ENCODE results near the gene DIAPH2.

The DIAPH2 gene

DNA sequence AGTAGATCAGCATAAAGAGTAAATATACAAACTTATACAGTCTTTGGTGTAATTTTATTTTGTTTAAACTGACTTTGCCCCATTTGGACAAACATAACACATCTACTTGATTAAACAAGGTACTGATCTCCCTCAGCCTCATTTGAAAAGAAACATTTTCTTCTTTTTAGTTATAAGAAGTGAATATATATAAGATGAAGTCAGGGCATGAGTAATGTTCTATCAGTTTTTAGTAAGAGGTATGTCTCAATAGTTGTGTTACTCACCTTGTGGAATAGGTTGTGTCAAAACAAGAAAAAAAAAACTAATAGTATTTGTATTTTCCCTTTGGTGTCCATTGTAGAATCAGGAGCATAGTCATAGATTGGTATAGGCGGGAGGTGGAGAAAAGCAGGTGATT, 526.4 kb downstream of the DIAPH2 start:
- whole genome bisulfite sequencing, 2 experiments (ENCODE audit: insufficient coverage in 2 of 2), result no CpG with 5 or more reads among the region's 1 CpG
- no peak overlapping the region for H3K27ac ChIP-seq (ENCODE audit: low read depth, low read length, severe bottlenecking)

GRCh38 chrX:97215186-97215585, 530.5 kb downstream of the DIAPH2 start:
- WGBS, 2 experiments (ENCODE audit: insufficient coverage in 2 of 2), result no CpG with 5 or more reads among the region's 1 CpG
- Histone ChIP-seq H3K4me3 (ENCODE audit: extremely low read depth, insufficient read depth, low read length, poor library complexity, severe bottlenecking) (no peak overlapping the region), H3K9me3 (ENCODE audit: control insufficient read depth, low read length) (no peaks in the 10 kb centered on the region), H3K36me3 (ENCODE audit: control insufficient read depth, insufficient read depth, low read length) (no peaks in the 10 kb centered on the region), H3K4me1 (ENCODE audit: control insufficient read depth, insufficient read depth, low read length, poor library complexity, severe bottlenecking) (no peaks in the 10 kb centered on the region), H3K27ac (ENCODE audit: low read depth, low read length, severe bottlenecking) (no peak overlapping the region)

More for the DNA sequence above, 526.4 kb downstream of the DIAPH2 start:
- Histone ChIP-seq H3K4me3 (ENCODE audit: extremely low read depth, insufficient read depth, low read length, poor library complexity, severe bottlenecking) (no peak overlapping the region), H3K4me1 (ENCODE audit: control insufficient read depth, insufficient read depth, low read length, poor library complexity, severe bottlenecking) (no peaks in the 10 kb centered on the region), H3K36me3 (ENCODE audit: control insufficient read depth, insufficient read depth, low read length) (no peaks in the 10 kb centered on the region), H3K9me3 (ENCODE audit: control insufficient read depth, low read length) (no peaks in the 10 kb centered on the region)

GRCh38 chrX:97224148-97224547, 539.5 kb downstream of the DIAPH2 start:
- no CpG with 5 or more reads among the region's 1 CpG for WGBS, 2 experiments (ENCODE audit: insufficient coverage in 2 of 2)
- Histone ChIP-seq H3K4me1 (ENCODE audit: control insufficient read depth, insufficient read depth, low read length, poor library complexity, severe bottlenecking) (no peaks in the 10 kb centered on the region), H3K36me3 (ENCODE audit: control insufficient read depth, insufficient read depth, low read length) (no peaks in the 10 kb centered on the region), H3K9me3 (ENCODE audit: control insufficient read depth, low read length) (no peaks in the 10 kb centered on the region), H3K27ac (ENCODE audit: low read depth, low read length, severe bottlenecking) (no peak overlapping the region), H3K4me3 (ENCODE audit: extremely low read depth, insufficient read depth, low read length, poor library complexity, severe bottlenecking) (no peak overlapping the region)

DNA sequence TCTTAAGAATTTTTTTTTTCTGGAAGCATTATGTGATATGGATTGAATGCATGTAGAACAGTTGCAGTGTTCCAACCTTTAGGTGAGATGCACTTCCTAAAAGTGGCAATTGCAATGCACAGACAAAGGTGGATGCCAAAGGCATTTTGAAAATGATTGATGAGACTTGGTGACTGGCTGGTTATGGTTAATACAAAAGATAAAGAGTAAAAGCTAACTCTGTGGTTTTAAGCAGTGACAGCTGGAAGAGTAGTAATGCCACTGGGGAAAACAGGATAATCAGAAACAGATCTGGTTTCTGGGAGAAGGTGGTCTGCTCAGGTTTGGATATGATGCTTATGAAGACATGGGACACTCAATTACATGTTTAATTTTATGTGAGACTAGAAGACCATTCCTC, 544.7 kb downstream of the DIAPH2 start:
- Histone ChIP-seq H3K36me3 (ENCODE audit: control insufficient read depth, insufficient read depth, low read length) (no peaks in the 10 kb centered on the region), H3K9me3 (ENCODE audit: control insufficient read depth, low read length) (no peaks in the 10 kb centered on the region), H3K4me3 (ENCODE audit: extremely low read depth, insufficient read depth, low read length, poor library complexity, severe bottlenecking) (no peak overlapping the region), H3K4me1 (ENCODE audit: control insufficient read depth, insufficient read depth, low read length, poor library complexity, severe bottlenecking) (no peaks in the 10 kb centered on the region), H3K27ac (ENCODE audit: low read depth, low read length, severe bottlenecking) (no peak overlapping the region)

DNA sequence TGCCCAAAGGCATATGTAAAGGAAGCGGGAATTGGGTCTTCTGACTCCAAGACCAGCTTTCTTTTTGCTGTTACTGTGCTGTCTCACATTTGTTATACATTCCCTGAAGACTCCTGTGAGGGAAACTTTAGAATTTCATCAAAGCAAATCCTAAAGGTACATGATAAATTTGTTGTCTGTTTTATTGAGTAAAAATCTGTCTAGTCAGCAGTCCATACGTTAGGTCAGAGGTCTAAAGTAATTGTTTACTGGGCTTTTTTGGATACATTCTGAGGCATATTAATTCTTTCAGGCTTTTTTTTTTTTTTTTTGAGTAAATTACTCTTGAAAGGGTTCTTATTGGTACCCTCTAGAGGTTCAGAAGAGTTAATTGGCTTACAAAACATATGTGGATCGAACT, 546.3 kb downstream of the DIAPH2 start:
- H3K4me3 ChIP-seq (ENCODE audit: extremely low read depth, insufficient read depth, low read length, poor library complexity, severe bottlenecking), result no peak overlapping the region

GRCh38 chrX:97234471-97235081, 549.9 kb downstream of the DIAPH2 start:
- no peaks in the 10 kb centered on the region for H3K36me3 ChIP-seq (ENCODE audit: control insufficient read depth, insufficient read depth, low read length)
- no peak overlapping the region for H3K27ac ChIP-seq (ENCODE audit: low read depth, low read length, severe bottlenecking)
- H3K9me3 ChIP-seq (ENCODE audit: control insufficient read depth, low read length), result no peaks in the 10 kb centered on the region
- H3K4me3 ChIP-seq (ENCODE audit: extremely low read depth, insufficient read depth, low read length, poor library complexity, severe bottlenecking), result no peak overlapping the region
- H3K4me1 ChIP-seq (ENCODE audit: control insufficient read depth, insufficient read depth, low read length, poor library complexity, severe bottlenecking), result peaks cover 8% of the 10 kb centered on the region
- no CpG with 5 or more reads among the region's 3 CpGs for WGBS, 2 experiments (ENCODE audit: insufficient coverage in 2 of 2)

More for the DNA sequence above, 546.3 kb downstream of the DIAPH2 start:
- Histone ChIP-seq H3K27ac (ENCODE audit: low read depth, low read length, severe bottlenecking) (no peak overlapping the region), H3K36me3 (ENCODE audit: control insufficient read depth, insufficient read depth, low read length) (no peaks in the 10 kb centered on the region), H3K4me1 (ENCODE audit: control insufficient read depth, insufficient read depth, low read length, poor library complexity, severe bottlenecking) (no peaks in the 10 kb centered on the region), H3K9me3 (ENCODE audit: control insufficient read depth, low read length) (no peaks in the 10 kb centered on the region)
- WGBS, 2 experiments (ENCODE audit: insufficient coverage in 2 of 2), result 92% methylated on average over 2 of the region's 3 CpGs; no CpG with 5 or more reads in 1 of the 2 experiments

- no CpG with 5 or more reads among the region's 5 CpGs for WGBS, 2 experiments (ENCODE audit: insufficient coverage in 2 of 2)
- Histone ChIP-seq H3K9me3 (ENCODE audit: control insufficient read depth, low read length) (no peaks in the 10 kb centered on the region), H3K36me3 (ENCODE audit: control insufficient read depth, insufficient read depth, low read length) (no peaks in the 10 kb centered on the region), H3K27ac (ENCODE audit: low read depth, low read length, severe bottlenecking) (no peak overlapping the region), H3K4me1 (ENCODE audit: control insufficient read depth, insufficient read depth, low read length, poor library complexity, severe bottlenecking) (peaks cover 8% of the 10 kb centered on the region), H3K4me3 (ENCODE audit: extremely low read depth, insufficient read depth, low read length, poor library complexity, severe bottlenecking) (no peak overlapping the region)
These were observed 554.0 kb downstream of the DIAPH2 start for GRCh38 chrX:97238632-97239031.

DNA sequence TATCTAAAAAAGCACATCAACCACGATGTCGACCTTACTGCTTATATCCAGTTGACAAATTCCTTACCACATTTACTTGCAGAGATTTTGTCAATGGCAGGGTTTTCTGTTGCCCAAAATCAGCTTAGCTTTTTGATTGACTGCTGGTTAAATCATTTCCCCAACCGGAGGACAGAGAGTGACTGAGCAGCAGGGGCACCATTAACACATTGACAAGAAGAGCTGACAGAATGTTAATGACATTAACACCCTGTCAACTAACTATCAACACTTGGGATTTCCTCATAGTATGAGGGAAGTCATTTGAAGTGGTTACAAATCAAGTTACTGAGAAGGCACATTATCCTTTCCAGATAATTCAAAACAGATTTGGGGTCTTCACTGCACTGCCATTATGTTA, 567.5 kb downstream of the DIAPH2 start:
- 36 to 40% methylated on average over 1 to 2 of the region's 3 CpGs for WGBS, 2 experiments (ENCODE audit: insufficient coverage in 2 of 2)
- H3K27ac ChIP-seq (ENCODE audit: low read depth, low read length, severe bottlenecking), result no peak overlapping the region
- no peaks in the 10 kb centered on the region for H3K36me3 ChIP-seq (ENCODE audit: control insufficient read depth, insufficient read depth, low read length)
- H3K9me3 ChIP-seq (ENCODE audit: control insufficient read depth, low read length), result no peaks in the 10 kb centered on the region
- no peak overlapping the region for H3K4me3 ChIP-seq (ENCODE audit: extremely low read depth, insufficient read depth, low read length, poor library complexity, severe bottlenecking)
- no peaks in the 10 kb centered on the region for H3K4me1 ChIP-seq (ENCODE audit: control insufficient read depth, insufficient read depth, low read length, poor library complexity, severe bottlenecking)

DNA sequence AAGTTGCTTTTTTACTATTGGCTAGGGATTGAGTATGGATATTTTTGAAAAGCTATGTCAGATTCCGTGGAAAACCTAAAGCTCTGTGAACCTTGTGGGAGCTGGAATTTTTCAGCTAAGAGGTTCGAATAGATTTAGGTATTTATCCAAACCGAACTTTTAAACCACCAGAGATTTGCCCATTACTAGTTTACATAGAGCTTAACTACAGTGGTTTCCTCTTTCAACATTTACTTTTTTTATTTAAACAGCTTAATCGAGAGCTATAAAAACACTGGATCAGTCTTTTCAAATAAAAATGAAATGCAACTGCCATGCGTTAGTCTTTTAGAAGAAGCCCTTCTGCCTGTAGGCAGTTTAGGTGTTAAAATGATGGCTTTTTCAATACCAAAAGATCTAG, 576.0 kb downstream of the DIAPH2 start:
- H3K27ac ChIP-seq (ENCODE audit: low read depth, low read length, severe bottlenecking), result no peak overlapping the region
- H3K36me3 ChIP-seq (ENCODE audit: control insufficient read depth, insufficient read depth, low read length), result no peaks in the 10 kb centered on the region
- H3K9me3 ChIP-seq (ENCODE audit: control insufficient read depth, low read length), result no peaks in the 10 kb centered on the region
- H3K4me3 ChIP-seq (ENCODE audit: extremely low read depth, insufficient read depth, low read length, poor library complexity, severe bottlenecking), result no peak overlapping the region
- WGBS, 2 experiments (ENCODE audit: insufficient coverage in 2 of 2), result 100% methylated on average over 3 of the region's 5 CpGs; no CpG with 5 or more reads in 1 of the 2 experiments
- no peaks in the 10 kb centered on the region for H3K4me1 ChIP-seq (ENCODE audit: control insufficient read depth, insufficient read depth, low read length, poor library complexity, severe bottlenecking)

- H3K9me3 ChIP-seq (ENCODE audit: control insufficient read depth, low read length), result no peaks in the 10 kb centered on the region
- no peaks in the 10 kb centered on the region for H3K36me3 ChIP-seq (ENCODE audit: control insufficient read depth, insufficient read depth, low read length)
- H3K4me1 ChIP-seq (ENCODE audit: control insufficient read depth, insufficient read depth, low read length, poor library complexity, severe bottlenecking), result peaks cover 5% of the 10 kb centered on the region
- H3K4me3 ChIP-seq (ENCODE audit: extremely low read depth, insufficient read depth, low read length, poor library complexity, severe bottlenecking), result no peak overlapping the region
- H3K27ac ChIP-seq (ENCODE audit: low read depth, low read length, severe bottlenecking), result no peak overlapping the region
- WGBS, 2 experiments (ENCODE audit: insufficient coverage in 2 of 2), result no CpG with 5 or more reads among the region's 2 CpGs
These were observed 581.9 kb downstream of the DIAPH2 start for GRCh38 chrX:97266406-97267121.
